Measurements from ENCODE around the gene DRD4. TPM values are rescaled to one million over a fixed set of nuclear protein-coding genes. Genes with fewer than 3 reads are reported as not detected.
A peak's percentile ranks its signal among the peaks of the same experiment; 100 is the strongest.

DRD4 gene
- total and polyA plus RNA-seq, 5 donors: 0.14 to 1.0 (median 0.28) TPM; not detected in 1

DNA sequence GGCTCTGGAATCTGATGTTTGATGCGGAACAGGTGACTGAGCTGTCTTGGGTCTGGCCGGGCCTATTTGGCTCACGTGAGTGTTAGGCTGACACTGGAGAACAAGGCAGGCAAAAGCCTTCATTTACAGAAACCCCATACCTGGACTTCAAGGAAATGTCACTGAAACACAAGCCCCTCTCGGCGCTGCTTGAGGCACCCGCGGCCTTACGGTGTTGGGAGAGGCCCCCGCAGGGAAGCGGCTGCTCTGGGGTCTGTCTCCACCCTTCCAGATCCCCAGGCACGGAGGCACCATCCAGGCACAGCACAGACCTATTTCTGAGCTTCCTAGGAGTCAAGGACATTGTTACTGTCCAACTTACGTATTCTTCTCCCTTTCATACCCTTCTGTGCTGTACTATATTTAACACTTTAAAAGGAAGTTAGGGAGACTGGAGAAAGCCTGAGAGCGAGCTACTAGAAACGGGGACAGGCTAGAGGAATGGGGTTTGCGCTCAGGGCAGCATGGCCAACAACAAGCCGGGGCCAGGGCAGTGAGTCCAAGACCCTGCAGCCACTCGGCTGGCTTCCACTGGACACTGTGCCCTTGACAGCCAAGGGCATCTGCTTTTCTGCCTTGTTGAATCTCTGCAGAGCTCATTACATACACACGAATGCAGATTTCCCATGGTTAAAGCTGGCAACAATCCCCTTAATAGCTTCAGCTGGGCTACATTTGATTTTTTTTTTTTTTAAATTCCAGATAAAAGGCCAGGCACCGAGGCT lies 23.8 kb downstream of the DRD4 start:
- WGBS: 88% methylated on average over 19 of the region's 19 CpGs
- Histone ChIP-seq H3K27ac (ENCODE audit: low read length) (no peak overlapping the region), H3K27me3 (ENCODE audit: control insufficient read depth, insufficient read depth) (no peaks in the 10 kb centered on the region), H3K4me3 (ENCODE audit: low read length) (no peak overlapping the region), H3K4me1 (ENCODE audit: control insufficient read depth, insufficient read depth, low read length) (no peaks in the 10 kb centered on the region), H3K9me3 (ENCODE audit: control insufficient read depth, low read length) (no peaks in the 10 kb centered on the region)
- intact Hi-C loops (cut with DNase I): loop anchor here (5.0 to 10.0 kb wide), 2 partner anchors 61 to 64 kb away; no protein-coding TSS in a partner anchor
- DNase-seq (peak in 1 of 3 donors; percentile 28), ATAC-seq (no peak)

DNA sequence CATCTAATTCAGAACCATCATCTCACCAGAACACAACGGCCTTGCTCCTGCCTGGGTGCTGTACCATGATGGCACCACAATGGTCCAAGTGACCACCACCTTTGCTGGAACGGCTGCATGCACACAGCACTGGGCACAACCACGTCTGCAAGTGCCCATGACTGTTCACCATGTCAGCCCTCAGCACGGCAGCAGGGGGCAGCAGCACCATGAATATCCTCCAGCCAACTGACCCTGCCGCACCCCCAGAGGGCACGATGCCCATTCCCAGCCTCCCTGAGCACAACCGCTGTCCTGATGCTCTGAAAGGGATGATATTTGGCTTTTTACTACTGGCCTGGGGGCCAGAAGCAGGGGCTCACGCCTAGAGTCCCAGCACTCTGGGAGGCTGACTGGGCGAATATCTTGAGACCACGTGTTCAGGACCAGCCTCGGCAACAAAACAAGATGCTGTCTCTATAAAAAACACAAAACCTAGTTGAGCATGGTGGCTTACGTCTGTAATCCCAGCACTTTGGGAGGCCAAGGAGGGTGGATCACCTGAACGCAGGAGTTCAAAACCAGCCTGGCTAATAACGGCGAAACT lies 25.7 kb downstream of the DRD4 start:
- WGBS: 57% methylated on average over 15 of the region's 15 CpGs
- H3K27ac ChIP-seq (ENCODE audit: low read length): no peak overlapping the region
- ATAC-seq: peak; percentile 78 to 79
- no peaks in the 10 kb centered on the region for H3K27me3 ChIP-seq (ENCODE audit: control insufficient read depth, insufficient read depth)
- peak; percentile 77 to 91 (median 88) for DNase-seq
- H3K4me1 ChIP-seq (ENCODE audit: control insufficient read depth, insufficient read depth, low read length): no peaks in the 10 kb centered on the region
- intact Hi-C loops (cut with DNase I): loop anchor here (5.0 to 10.0 kb wide), 2 partner anchors 60 to 62 kb away; no protein-coding TSS in a partner anchor
- no peak overlapping the region for H3K4me3 ChIP-seq (ENCODE audit: low read length)
- no peaks in the 10 kb centered on the region for H3K9me3 ChIP-seq (ENCODE audit: control insufficient read depth, low read length)

GRCh38 chr11:665062-665703 lies 28.1 kb downstream of the DRD4 start:
- no peak overlapping the region for H3K27ac ChIP-seq (ENCODE audit: low read length)
- no peak for DNase-seq
- no peak overlapping the region for H3K4me3 ChIP-seq (ENCODE audit: low read length)
- no peaks in the 10 kb centered on the region for H3K27me3 ChIP-seq (ENCODE audit: control insufficient read depth, insufficient read depth)
- intact Hi-C loops (cut with DNase I): loop anchor here in 1 of 4 donors (10.0 kb wide), 1 partner anchor 60 kb away; no protein-coding TSS in a partner anchor
- peak in 1 of 2 donors; percentile 7 for ATAC-seq
- WGBS: 66% methylated on average over 15 of the region's 15 CpGs
- no peaks in the 10 kb centered on the region for H3K9me3 ChIP-seq (ENCODE audit: control insufficient read depth, low read length)
- no peaks in the 10 kb centered on the region for H3K4me1 ChIP-seq (ENCODE audit: control insufficient read depth, insufficient read depth, low read length)

GRCh38 chr11:665704-666281 lies 28.7 kb downstream of the DRD4 start:
- intact Hi-C loops (cut with DNase I): loop anchor here in 1 of 4 donors (10.0 kb wide), 1 partner anchor 59 kb away; no protein-coding TSS in a partner anchor
- Histone ChIP-seq H3K4me3 (ENCODE audit: low read length) (no peak overlapping the region), H3K27me3 (ENCODE audit: control insufficient read depth, insufficient read depth) (no peaks in the 10 kb centered on the region), H3K4me1 (ENCODE audit: control insufficient read depth, insufficient read depth, low read length) (no peaks in the 10 kb centered on the region), H3K9me3 (ENCODE audit: control insufficient read depth, low read length) (no peaks in the 10 kb centered on the region), H3K27ac (ENCODE audit: low read length) (no peak overlapping the region)
- peak; percentile 75 to 76 for ATAC-seq
- DNase-seq: peak; percentile 36 to 71 (median 67)
- WGBS: 61% methylated on average over 11 of the region's 11 CpGs

DNA sequence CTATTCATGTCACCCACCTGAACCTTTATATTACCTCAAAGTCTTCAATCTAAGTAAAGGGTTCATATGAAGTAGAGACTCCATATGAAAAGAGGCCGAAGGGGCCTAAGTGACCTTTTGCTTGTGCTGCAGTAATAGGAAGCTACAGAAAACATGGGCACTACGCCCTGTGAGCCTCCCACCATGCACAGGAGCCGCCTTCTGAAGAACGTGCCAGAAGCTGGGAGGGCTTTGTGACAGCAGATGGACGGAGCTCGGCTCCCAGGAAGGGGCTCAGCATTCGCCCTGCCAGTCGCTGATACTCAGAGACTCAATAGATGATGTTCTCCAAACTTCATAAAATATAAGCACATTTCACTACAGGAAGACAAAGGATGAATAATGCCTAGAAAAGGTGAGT lies 36.8 kb downstream of the DRD4 start:
- no peaks in the 10 kb centered on the region for H3K9me3 ChIP-seq (ENCODE audit: control insufficient read depth, low read length)
- ATAC-seq (no peak), DNase-seq (no peak)
- no peaks in the 10 kb centered on the region for H3K4me1 ChIP-seq (ENCODE audit: control insufficient read depth, insufficient read depth, low read length)
- no peak overlapping the region for H3K27ac ChIP-seq (ENCODE audit: low read length)
- intact Hi-C loops (cut with DNase I): no loop called here
- WGBS: 92% methylated on average over 8 of the region's 8 CpGs
- H3K4me3 ChIP-seq (ENCODE audit: low read length): no peak overlapping the region
- no peaks in the 10 kb centered on the region for H3K27me3 ChIP-seq (ENCODE audit: control insufficient read depth, insufficient read depth)

DNA sequence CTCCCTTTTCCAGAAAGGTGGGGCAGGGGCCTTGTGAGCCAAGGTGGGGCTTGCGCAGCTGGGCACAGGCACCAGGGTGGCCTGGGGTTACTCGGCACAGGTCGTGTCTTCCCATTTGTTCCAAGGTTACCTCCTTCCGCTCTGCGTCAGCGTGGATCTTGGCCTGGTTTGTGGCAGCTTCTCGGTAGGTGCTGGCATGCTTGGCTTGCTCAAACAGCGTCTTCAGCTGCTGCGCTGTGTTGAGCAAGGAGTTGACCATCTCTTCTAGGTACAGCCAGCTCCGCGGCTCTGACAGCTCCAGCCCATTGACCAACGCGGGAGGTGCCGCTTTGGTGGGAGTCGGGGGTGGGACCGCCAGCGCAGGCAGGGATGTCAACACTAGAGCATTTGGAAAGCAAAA lies 37.3 kb downstream of the DRD4 start:
- Histone ChIP-seq H3K4me3 (ENCODE audit: low read length) (no peak overlapping the region), H3K27ac (ENCODE audit: low read length) (no peak overlapping the region), H3K4me1 (ENCODE audit: control insufficient read depth, insufficient read depth, low read length) (no peaks in the 10 kb centered on the region), H3K27me3 (ENCODE audit: control insufficient read depth, insufficient read depth) (no peaks in the 10 kb centered on the region), H3K9me3 (ENCODE audit: control insufficient read depth, low read length) (no peaks in the 10 kb centered on the region)
- intact Hi-C loops (cut with DNase I): no loop called here
- no peak for DNase-seq
- WGBS: 90% methylated on average over 17 of the region's 17 CpGs
- peak in 1 of 2 donors; percentile 29 for ATAC-seq

DNA sequence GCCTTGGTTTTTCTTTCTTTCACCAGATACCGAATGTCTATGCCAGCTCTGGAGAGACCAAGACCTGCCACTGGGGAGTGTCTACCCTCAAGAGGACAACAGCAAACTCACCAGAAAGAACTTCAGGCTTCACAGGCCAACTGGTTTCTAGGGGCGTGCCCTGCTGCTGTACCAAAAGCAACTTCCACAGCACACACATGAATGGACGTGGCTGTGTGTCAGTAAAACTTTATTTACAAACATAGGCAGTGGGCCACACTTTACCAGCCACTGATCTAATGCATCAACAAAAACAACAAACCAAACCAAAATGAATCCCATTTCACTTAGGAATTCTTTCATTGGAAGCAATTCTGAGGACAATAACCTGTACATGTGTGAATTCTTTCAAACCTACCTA lies 41.2 kb downstream of the DRD4 start:
- Histone ChIP-seq H3K9me3 (ENCODE audit: control insufficient read depth, low read length) (no peaks in the 10 kb centered on the region), H3K4me1 (ENCODE audit: control insufficient read depth, insufficient read depth, low read length) (no peaks in the 10 kb centered on the region), H3K4me3 (ENCODE audit: low read length) (no peak overlapping the region), H3K27ac (ENCODE audit: low read length) (no peak overlapping the region), H3K27me3 (ENCODE audit: control insufficient read depth, insufficient read depth) (no peaks in the 10 kb centered on the region)
- WGBS: 94% methylated on average over 3 of the region's 3 CpGs
- intact Hi-C loops (cut with DNase I): no loop called here
- ATAC-seq (no peak), DNase-seq (no peak)

DNA sequence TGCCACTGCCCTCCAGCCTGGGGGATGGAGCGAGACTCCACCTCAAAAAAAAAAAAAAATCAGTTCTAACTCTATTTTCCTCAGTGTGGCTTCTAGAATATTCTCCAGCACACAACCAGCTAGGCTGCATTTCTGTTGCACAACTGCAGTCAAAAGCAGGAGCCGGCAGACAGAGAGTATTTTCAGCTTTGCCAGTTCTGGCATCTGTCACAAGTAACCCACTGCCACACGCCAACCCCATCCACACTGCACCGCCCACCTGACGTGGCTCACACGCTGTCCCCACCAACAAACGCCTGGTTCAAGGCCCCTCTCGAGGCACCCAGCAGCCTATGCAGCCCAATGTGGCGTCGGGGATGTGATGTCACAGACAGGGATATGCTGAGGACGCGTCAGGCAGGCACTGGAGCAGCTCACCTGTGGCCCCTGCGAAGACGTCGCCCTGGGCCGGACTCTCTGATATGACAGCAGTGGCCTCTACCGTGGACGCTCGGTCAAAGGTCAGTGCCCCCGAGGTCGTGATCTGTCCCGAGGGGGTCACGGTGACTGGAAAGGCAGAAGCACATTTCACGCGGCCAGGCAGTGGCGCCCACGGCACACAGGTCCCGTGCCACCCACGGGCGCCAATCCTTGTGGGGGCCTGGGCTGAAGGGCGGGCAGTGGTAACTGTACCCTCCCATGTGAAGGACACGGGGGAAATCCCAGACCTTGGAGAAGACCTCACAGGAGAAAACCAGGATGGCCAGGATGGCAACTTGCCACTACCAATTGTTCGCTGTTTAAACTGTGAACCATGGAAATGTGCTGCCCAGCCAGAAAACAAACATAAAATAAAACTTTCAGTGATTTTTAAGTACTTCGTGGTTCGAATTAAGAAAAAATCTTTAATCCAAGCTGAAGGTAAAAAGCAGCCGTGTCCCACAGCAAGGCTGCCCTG lies 42.5 kb downstream of the DRD4 start:
- intact Hi-C loops (cut with DNase I): no loop called here
- Histone ChIP-seq H3K27me3 (ENCODE audit: control insufficient read depth, insufficient read depth) (no peaks in the 10 kb centered on the region), H3K27ac (ENCODE audit: low read length) (no peak overlapping the region), H3K4me3 (ENCODE audit: low read length) (no peak overlapping the region), H3K9me3 (ENCODE audit: control insufficient read depth, low read length) (no peaks in the 10 kb centered on the region), H3K4me1 (ENCODE audit: control insufficient read depth, insufficient read depth, low read length) (no peaks in the 10 kb centered on the region)
- 94% methylated on average over 36 of the region's 36 CpGs for WGBS
- no peak for ATAC-seq
- peak in 2 of 3 donors; percentile 40 to 49 for DNase-seq

GRCh38 chr11:680476-680875 lies 43.4 kb downstream of the DRD4 start:
- intact Hi-C loops (cut with DNase I): no loop called here
- no peak overlapping the region for H3K4me3 ChIP-seq (ENCODE audit: low read length)
- 69% methylated on average over 19 of the region's 19 CpGs for WGBS
- no peaks in the 10 kb centered on the region for H3K4me1 ChIP-seq (ENCODE audit: control insufficient read depth, insufficient read depth, low read length)
- H3K27me3 ChIP-seq (ENCODE audit: control insufficient read depth, insufficient read depth): no peaks in the 10 kb centered on the region
- no peak overlapping the region for H3K27ac ChIP-seq (ENCODE audit: low read length)
- H3K9me3 ChIP-seq (ENCODE audit: control insufficient read depth, low read length): no peaks in the 10 kb centered on the region
- ATAC-seq: peak; percentile 58 to 72
- peak in 1 of 3 donors; percentile 68 for DNase-seq

GRCh38 chr11:680970-681369 lies 43.9 kb downstream of the DRD4 start:
- no peak for ATAC-seq
- no peak overlapping the region for H3K27ac ChIP-seq (ENCODE audit: low read length)
- WGBS: 92% methylated on average over 13 of the region's 13 CpGs

More at GRCh38 chr11:680970-681369, 43.9 kb downstream of the DRD4 start:
- Histone ChIP-seq H3K27me3 (ENCODE audit: control insufficient read depth, insufficient read depth) (no peaks in the 10 kb centered on the region), H3K4me1 (ENCODE audit: control insufficient read depth, insufficient read depth, low read length) (no peaks in the 10 kb centered on the region), H3K9me3 (ENCODE audit: control insufficient read depth, low read length) (no peaks in the 10 kb centered on the region), H3K4me3 (ENCODE audit: low read length) (no peak overlapping the region)
- intact Hi-C loops (cut with DNase I): no loop called here
- peak in 1 of 3 donors; percentile 28 for DNase-seq

Measured in right cardiac atrium (tissue), 5 donors.